Kidney glomerular epithelial cell (primary cell): ENCODE data around the gene PARVA.

Source experiments
- DNase-seq: peaks from one replicate; lab custom pipeline; 2025; lab: John Stamatoyannopoulos, UW

PARVA gene

DNA sequence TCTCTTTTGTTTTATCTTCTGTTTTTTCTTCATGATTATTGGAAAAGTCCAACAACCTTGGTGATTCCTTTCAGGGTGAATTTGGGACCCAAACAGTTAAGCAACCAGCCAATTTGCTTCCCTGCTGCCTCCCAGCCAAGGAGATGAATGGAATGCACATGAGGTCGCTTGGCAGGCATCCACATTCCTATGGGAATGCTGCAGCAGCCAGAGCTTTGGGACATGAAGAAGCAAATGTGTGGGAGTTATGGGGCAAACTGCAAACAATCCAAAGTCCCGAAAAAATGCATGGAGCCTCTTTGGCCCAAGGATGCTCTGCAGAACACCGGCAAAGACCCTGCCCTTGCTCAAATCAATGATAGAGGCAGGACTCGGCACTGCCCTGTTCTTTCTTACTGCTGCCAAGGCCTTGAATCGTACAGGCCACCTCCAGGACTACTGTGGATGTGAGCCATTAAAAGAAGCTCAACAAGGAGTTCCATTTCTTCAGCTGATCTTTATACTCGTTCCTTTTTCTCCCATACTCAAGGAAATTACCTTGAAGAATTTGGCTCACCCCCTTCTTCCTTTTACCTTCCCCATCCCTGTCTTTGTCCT, 179.5 kb downstream of the PARVA start:
- DNase-seq: peak; percentile 77

DNA sequence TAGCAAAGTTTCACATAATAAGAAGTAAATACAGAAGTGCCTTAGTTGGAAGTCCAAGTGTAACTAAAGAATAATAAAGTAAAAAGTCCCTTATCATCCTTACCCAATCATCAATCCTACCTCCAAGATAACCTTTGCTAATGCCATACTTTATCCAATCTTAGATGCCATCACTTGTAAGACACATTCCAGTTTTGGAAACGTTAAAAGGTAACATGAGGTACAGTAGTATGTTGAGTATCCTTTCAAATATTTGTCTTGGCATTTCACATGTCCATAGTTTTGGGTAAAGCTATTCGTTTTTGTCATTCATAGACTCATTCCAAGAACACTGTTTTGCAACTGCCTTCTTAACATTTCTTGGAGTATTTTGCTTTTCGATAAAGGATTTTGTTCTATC, 181.6 kb downstream of the PARVA start:
- no peak for DNase-seq

DNA sequence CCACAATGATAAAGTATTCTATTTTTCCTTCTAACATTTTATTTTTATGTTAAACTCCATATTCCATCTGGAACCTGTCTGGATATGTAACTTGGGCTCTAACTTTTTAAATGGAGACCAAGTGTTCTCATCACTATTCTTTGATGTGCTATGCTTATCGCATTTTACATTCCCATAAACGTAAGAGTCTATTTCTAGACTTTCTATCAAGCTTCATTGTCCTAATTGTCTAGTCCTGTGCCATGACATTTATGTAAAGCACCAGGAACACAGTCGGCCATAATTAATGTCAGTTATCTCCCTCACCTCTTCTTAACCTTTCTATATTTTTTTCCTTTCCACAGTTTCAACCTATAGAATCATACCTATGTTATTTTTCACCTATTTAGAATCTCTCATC, 183.0 kb downstream of the PARVA start:
- no peak for DNase-seq

DNA sequence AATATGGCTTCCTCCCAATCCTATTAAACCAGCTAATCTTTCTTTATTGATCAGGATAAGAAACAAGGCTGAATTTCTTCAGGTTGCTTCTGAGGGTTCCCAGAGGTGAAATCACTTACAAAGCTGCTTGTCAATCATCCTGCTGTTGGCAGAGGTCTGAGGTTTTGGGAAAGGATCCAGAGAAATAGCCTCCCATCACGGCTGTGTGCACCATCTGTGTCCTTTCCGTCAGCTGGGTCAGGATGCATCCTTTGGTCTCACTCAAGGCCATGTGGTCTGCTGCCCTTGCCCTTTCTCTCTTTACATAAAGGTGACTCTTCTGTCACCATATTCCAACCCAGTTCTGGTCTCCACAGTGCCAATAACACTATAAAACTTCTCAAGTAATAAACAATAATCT, 183.5 kb downstream of the PARVA start:
- no peak for DNase-seq

DNA sequence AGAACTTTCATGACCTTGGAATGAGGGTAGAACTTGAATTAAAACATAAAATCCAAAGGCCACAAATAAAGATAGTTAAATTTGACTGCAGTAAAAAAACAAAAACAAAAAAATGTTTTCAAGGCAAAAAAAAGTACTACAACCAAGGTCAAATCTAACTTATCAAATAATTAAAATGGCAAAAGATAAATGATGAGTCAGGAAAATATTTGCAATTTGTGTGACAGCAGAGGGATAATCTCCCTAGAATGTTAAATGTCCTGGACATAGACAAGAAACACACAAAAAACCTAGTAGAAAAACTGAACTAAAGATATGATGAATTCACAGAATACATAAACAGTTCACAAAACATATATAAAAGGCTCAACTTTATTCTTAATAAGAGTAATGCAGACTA, 186.6 kb downstream of the PARVA start:
- no peak for DNase-seq

DNA sequence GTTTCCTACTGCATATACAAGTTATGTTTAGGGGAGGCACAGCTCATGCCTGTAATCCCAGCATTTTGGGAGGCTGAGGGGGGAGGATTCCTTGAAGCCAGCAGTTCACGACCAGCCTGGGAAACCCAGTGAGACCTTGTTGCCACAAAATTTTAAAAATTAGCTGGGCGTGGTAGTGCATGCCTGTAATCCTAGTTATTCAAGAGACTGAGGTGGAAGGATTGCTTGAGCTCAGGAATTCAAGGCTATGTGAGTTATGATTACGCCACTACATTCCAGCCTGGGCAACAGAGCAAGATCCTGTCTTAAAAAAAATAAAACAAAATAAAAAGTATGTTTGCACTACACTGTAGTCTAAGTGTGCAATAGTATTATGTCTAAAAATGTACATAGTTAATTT, 188.0 kb downstream of the PARVA start:
- no peak for DNase-seq

DNA sequence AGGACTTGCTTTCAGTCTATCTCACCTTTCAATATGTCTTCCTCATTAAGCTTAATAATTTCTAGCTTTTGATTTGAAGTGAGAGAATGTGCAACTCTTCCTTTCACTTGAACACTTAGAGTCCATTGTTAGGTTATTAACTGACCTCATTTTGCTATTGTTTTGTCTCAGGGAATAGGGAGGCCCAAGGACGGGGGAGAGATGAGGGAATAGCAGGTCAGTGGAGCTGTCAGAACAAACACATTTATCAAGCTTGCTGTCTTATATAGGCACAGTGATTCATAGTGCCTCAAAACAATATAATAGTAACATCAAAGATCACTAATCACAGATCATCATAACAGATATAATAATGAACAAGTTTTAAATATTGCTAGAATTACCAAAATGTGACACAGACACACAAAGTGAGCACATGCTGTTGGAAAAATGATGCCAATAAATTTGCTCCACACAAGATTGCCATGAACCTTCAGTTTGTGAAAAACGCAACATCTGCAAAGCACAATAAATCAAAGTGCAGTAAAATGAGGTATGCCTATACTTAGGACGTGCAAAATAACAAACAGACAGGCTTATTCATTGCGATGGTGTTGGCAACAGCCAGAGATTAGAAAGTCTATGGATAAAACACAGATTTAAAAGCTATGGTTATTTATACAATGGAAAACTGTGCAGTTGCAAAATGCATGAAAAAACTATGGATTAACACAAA, 190.5 kb downstream of the PARVA start:
- DNase-seq: peak; percentile 56

DNA sequence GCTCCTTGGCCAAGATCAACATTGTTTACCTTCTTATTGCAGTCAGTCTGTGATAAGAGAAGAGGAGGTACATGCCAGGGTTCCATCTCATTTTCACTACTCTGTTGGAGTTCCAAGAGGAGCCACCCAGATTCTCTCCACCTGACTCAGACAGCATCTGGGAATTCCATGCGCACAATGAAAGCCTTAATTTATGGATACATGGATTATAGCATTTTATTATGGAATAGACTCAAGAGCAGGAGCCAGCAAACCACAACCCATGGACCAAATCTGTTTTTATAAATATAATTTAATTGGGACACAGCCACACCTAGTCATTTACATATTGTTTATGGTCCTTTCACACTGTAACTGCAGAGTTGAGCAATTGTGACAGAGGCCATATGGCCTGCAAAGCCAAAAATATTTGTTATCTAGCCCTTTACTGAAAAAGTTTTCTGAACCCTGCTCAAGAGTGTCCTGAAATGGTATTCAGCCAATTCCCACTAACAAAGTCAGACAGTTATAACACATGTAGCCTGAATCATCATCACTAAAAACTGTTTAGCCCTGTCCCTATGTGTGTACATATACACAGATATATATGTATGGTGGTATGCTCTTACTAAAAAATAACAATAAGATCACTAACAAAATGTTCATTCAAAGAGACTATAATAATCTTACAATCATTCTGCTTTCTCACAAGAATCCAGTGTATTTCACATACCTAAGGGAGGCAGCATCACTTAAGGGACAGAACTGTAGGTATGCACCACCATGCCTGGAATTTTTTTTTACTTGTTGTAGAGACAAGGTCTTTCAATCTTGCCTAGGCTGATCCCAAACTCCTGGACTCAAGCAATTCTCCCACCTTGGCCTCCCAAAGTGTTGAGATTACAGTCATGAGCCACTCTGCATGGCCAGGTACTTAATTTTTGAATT, 192.4 kb downstream of the PARVA start:
- DNase-seq: peak; percentile 12

DNA sequence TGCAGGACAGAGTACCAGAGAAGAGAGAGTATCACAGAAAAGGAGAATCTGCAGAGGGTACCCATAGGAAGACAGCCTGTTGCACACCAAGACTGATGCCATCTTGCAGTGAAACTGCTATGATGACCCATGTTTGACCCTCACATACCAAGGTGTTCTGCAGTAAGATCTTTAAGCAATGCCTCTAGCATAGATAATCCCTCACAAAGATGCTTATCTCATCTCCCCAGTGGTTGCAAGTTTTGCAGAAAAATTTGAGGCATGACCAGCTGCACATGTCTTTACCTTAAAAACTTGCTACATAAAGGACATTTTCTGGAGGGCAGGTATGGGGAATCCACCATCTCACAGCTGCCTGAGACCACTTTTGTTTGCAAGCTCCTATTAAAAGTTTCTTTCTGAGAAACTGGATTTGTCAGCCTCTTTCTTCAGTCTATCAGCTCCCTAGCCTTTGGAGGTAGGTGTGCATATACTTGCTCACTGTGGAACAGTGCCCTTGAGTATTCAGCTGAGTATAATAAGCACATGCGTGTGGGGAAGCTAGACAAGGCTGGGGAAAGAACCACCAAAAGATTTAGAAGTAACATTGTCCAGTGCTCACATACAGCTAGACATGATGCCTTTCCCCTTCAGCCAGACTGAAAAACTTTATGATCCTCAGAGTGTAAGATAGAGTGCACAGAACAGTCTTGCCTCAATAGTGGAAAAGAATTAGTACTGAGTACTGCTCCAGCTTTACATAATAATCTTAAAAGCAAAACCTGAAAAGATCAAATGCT, 196.5 kb downstream of the PARVA start:
- no peak for DNase-seq

DNA sequence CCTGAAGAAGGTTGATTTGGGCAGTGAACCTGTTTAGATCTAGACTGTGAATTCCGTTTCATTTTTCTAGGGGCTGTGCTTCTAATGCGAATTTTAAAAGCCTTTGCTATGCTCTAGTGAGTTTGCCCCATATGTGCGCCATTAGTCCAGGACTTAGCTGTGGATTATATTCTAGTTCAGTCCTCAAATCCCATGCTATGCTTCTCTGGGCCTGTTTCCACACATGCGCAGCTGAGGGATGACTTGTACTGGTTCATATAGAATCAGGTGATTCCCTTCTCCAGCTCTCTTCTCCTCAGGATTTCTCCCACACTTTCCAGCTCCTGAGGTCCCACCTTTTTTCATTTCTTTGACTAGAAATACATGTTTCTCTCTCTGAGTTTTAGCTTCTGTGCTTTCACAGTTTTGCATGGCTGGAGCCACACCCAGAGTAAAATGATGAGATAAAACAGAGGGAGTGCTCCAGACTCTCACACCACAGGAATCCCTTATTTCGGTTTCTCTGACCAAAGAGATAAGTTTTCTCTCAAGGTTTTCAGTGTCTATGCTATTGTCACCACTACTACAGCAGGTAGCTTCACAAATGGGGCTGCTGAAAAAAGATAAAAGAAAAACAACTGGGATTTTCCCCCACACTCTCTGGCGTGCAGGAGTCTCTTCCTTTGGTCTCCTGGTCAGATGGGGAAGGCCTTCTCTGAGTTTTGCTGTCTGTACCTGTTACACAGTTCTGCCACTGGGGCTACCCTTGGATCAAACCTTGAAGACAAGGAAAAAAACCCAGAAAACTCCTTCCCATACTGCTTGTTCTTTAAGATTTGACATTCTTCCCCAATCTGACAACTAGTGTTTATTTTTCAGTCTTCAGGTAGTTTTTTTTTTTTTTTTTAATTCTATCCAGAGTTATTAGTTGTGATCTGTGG, 200.6 kb downstream of the PARVA start:
- no peak for DNase-seq

DNA sequence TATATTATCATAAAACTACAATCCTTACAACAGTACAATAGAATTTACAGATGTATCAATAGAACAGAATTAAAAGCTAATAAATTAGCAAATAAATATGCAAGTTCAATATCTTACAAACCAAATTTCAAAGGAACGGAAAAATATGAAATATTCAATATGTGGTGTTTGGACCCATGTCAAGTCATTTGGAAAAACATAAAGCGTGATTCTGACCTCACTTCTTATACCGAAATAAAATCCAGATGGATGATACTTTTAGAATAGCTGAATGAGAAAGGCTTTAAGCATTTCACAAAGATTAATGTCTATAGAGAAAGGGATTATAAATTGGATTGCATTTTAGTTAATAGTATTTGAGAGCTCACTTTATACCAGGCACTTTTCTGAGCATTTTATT, 204.0 kb downstream of the PARVA start:
- no peak for DNase-seq

DNA sequence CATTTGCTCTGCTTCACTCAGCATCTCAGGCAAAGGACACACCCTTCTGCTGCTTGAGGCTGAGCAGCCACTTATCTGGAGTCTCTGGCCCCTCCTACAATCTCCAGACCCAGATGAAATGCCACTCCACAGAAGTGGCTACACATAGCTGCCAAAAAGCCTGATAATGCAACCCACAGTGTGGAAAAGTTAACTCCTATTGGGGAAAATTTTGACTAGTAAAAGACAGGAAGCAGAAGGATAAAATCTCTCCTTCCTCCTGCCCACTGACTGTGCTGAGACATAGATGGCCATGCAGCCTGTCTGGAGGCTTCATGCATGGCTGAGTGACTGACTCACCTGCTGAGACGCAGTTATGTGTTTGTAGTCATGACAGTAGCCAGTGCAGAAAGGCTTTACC, 204.6 kb downstream of the PARVA start:
- DNase-seq: peak; percentile 97
